GM12878 (cell line): ENCODE results near the gene BHLHE23. TPM values are rescaled to one million over a fixed set of nuclear protein-coding genes. Genes with fewer than 3 reads are reported as not detected.

Experiments
- ATAC-seq: fragments of 200-7000 bp; cut with Tn5 transposase; 3 replicates; pipeline ENCODE4 v1.9.1; 2020; ENCODE audit warnings: mild to moderate bottlenecking, moderate library complexity
- BruUV-seq: library from RNA; stranded (reverse); fragments of 400-500 nt; replicated peaks from 2 replicates; lab custom pipeline; 2021; lab: Mats Ljungman, UMichigan
- CTCF ChIA-PET: fragments of 300-600 bp; sonication (Branson Sonifier 250); formaldehyde crosslinking; extraction: SDS; loops from one replicate; lab custom pipeline; 2021; ENCODE audit warnings: inconsistent platforms; lab: Yijun Ruan, JAX
- POLR2A ChIA-PET: fragments of 350-600 bp; formaldehyde crosslinking; extraction: SDS; loops from one replicate; lab custom pipeline; 2021; ENCODE audit warnings: inconsistent platforms; lab: Charles Lee
- RAD21 ChIA-PET: fragments of 300-600 bp; sonication (Branson Sonifier 250); formaldehyde crosslinking; loops from one replicate; lab custom pipeline; 2023; ENCODE audit warnings: antibody characterized with exemption; ENCODE audit not compliant: unreplicated experiment; lab: Charles Lee
- SMC1A ChIA-PET: fragments of 300-600 bp; sonication (Branson Sonifier 250); formaldehyde crosslinking; loops from one replicate; lab custom pipeline; 2023; ENCODE audit not compliant: unreplicated experiment, uncharacterized antibody; lab: Charles Lee
- DNase-seq: peaks from one replicate; pipeline ENCODE4 v3.0.0-alpha.2; 2011; ENCODE audit warnings: low read depth, low spot score
- FAIRE-seq: peaks from 3 replicates; lab custom pipeline; 2011; peaks lifted over from hg19 to GRCh38; lab: Jason Lieb, UNC
- H2AFZ ChIP-seq: 2 replicates; pipeline ENCODE4 v1.6.0; 2011; ENCODE audit warnings: low read depth, low read length, control low read depth; ENCODE audit not compliant: control insufficient read depth
- H3K27ac ChIP-seq: 2 replicates; pipeline ENCODE4 v1.5.1; 2011; ENCODE audit warnings: control low read depth; ENCODE audit not compliant: control insufficient read depth, insufficient read depth
- H3K27me3 ChIP-seq, 2 experiments: replicated peaks in 1 of 2; 2 replicates each; pipeline versions ENCODE4 v1.6.0 to v1.6.1; 2011; ENCODE audit warnings: low read length in 1 of 2; ENCODE audit not compliant: control insufficient read depth in 2 of 2, insufficient read depth in 2 of 2
- H3K36me3 ChIP-seq, 2 experiments: 2 replicates each; pipeline ENCODE4 v1.5.1; 2011; ENCODE audit warnings: low read length in 1 of 2; ENCODE audit not compliant: control insufficient read depth in 2 of 2, insufficient read depth in 2 of 2
- H3K4me1 ChIP-seq: 2 replicates; pipeline ENCODE4 v1.6.1; 2011; ENCODE audit warnings: mild to moderate bottlenecking, low read length, moderate library complexity, mixed read lengths; ENCODE audit not compliant: control insufficient read depth, insufficient read depth
- H3K4me2 ChIP-seq: 2 replicates; pipeline ENCODE4 v1.6.0; 2011; ENCODE audit warnings: control low read depth; ENCODE audit not compliant: control insufficient read depth, insufficient read depth
- H3K4me3 ChIP-seq: fragments of 200-600 bp; sonication (generic); 2 replicates; pipeline ENCODE4 v1.5.1; 2016
- H3K79me2 ChIP-seq: 2 replicates; pipeline ENCODE4 v1.6.0; 2011; ENCODE audit warnings: low read length; ENCODE audit not compliant: control insufficient read depth, insufficient read depth
- H3K9ac ChIP-seq: 2 replicates; pipeline ENCODE4 v1.8.0; 2011; ENCODE audit warnings: low read length, control low read depth, mixed read lengths; ENCODE audit not compliant: control insufficient read depth, insufficient read depth
- H3K9me3 ChIP-seq: replicated peaks from 3 replicates; pipeline ENCODE4 v1.5.1; 2011; ENCODE audit warnings: mild to moderate bottlenecking, low read length; ENCODE audit not compliant: control insufficient read depth, insufficient read depth
- H4K20me1 ChIP-seq: 2 replicates; pipeline ENCODE4 v1.6.0; 2011; ENCODE audit not compliant: control insufficient read depth, insufficient read depth
- BHLHE40 ChIP-seq, 2 experiments: fragments of 450-650 bp in 1 of 2; IDR thresholded peaks; 2 replicates each; pipeline ENCODE4 v1.6.1; 2011 to 2017; ENCODE audit warnings: low read depth in 2 of 2, borderline replicate concordance in 1 of 2, improper control_type of control experiment in 1 of 2, low read length in 1 of 2, mild to moderate bottlenecking in 1 of 2
- HCFC1 ChIP-seq: fragments of 150-350 bp; IDR thresholded peaks from 2 replicates; pipeline ENCODE4 v1.6.1; 2014; ENCODE audit warnings: low read length
- POLR2AphosphoS5 ChIP-seq: IDR thresholded peaks from 2 replicates; pipeline ENCODE4 v1.6.1; 2011; ENCODE audit warnings: mild to moderate bottlenecking, low read length, inconsistent platforms
- WGBS: methylation state at CpG from one replicate; pipeline ENCODE4 v1.1.6; 2016; ENCODE audit warnings: low lambda C conversion rate; ENCODE audit not compliant: insufficient replicate concordance, insufficient coverage; ENCODE audit errors: missing lambda C conversion rate; 5-methylcytosine and 5-hydroxymethylcytosine counted together
- in situ Hi-C: fragments of 300-500 bp; cut with MboI; formaldehyde crosslinking; loops from 9 replicates; pipeline ENCODE4 v1.14.3; 2018; ENCODE audit warnings: mixed read lengths
- intact Hi-C: fragments of 100-400 bp; cut with micrococcal nuclease; formaldehyde crosslinking; loops from one replicate; pipeline ENCODE4 v1.14.2; 2022; ENCODE audit not compliant: unreplicated experiment
- polyA plus RNA-seq, 11 experiments: library from polyadenylated mRNA; depleted of rRNA in 4 of 11; unstranded in 6 of 11; stranded (reverse) in 5 of 11; fragments of >200 nt; fragmentation: Nextera tagmentation in 4 of 11; fragmentation: Illumina TruSeq in 1 of 11; extraction: Ambion mirVana in 4 of 11; extraction: Trizol in 1 of 11; gene quantifications; 1 replicate in 1 of 11; 2 replicates in 10 of 11; pipeline versions ENCODE4 v1.2.1 to v1.2.3, GENCODE V29; 2011 to 2016; ENCODE audit warnings: inconsistent platforms in 2 of 11, missing spikeins in 2 of 11, low read depth in 1 of 11
- total RNA-seq, 4 experiments: library from RNA; depleted of rRNA in 3 of 4; stranded (reverse); fragments of >200 nt in 3 of 4; fragmentation: Illumina TruSeq in 1 of 4; extraction: Trizol in 1 of 4; gene quantifications; 2 replicates each; pipeline versions ENCODE4 v1.2.1 to v1.2.3, GENCODE V29; 2013 to 2021
- TF ChIP-seq, protein P1 (sequence below): IDR thresholded peaks from 2 replicates; pipeline ENCODE4 v1.6.1; 2012; ENCODE audit warnings: low read depth, low read length, improper control_type of control experiment
- TF ChIP-seq, protein P2 (sequence below): fragments of 450-650 bp; IDR thresholded peaks from 2 replicates; pipeline ENCODE4 v1.6.1; 2018; ENCODE audit warnings: mild to moderate bottlenecking, low read depth, moderate library complexity; ENCODE audit not compliant: partially characterized antibody

Gene BHLHE23
- total and polyA plus RNA-seq, 10 of the 15 experiments (the other 5 are each of a cell fraction or from before 2014, with no cell fraction given) = 0.28 to 0.33 TPM; not detected in 8

DNA sequence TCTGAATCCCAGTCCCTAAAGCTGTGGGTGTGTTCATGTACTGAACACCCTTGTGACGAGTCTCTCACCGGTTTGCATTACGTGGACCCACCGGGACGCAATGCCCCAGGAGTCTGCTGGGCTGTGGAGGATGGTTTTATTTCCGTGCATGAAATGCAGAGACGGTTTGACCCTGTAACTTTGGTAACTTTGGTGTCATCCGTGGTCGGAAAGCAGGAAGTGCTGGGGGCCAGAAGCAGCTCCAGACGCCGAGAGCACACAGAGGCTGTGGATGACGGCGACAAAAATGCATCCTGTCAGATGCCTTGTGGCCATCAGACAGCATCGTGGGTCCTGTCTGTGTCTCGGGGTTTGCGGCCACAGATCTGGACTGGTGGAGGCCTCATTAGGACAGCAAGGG lies 7.2 kb downstream of the BHLHE23 start:
- ChIA-PET CTCF (interaction anchor here (1.0 to 1.6 kb wide), 4 partner anchors 15 to 97 kb away, joined by 3 to 7 read pairs (median 3); no protein-coding TSS in a partner anchor), POLR2A (no interaction called here)
- no peak for DNase-seq

More for the DNA sequence above, 7.2 kb downstream of the BHLHE23 start:
- Histone ChIP-seq H4K20me1 (no peaks in the 10 kb centered on the region; the same call in 1 of the 2 replicates), H3K4me2 (no peak overlapping the region), H3K4me3 (no peak overlapping the region), H3K9ac (no peak overlapping the region), H3K27ac (no peak overlapping the region), H3K79me2 (no peaks in the 10 kb centered on the region), H3K9me3 (no peaks in the 10 kb centered on the region), H2AFZ (no peak overlapping the region), H3K27me3 (peaks cover 4 to 10% of the 10 kb centered on the region in 2 experiments), H3K36me3 (no peaks in the 10 kb centered on the region), H3K4me1 (no peaks in the 10 kb centered on the region)
- ATAC-seq = no peak; the same call in 2 of the 3 replicates
- FAIRE-seq = no peak
- SMC1A ChIA-PET = interaction anchor here (2.4 kb wide), 1 partner anchor 27 kb away, joined by 6 read pairs; no protein-coding TSS in a partner anchor
- RAD21 ChIA-PET = no interaction called here
- intact Hi-C loops = no loop called here
- no peak for TF ChIP-seq POLR2AphosphoS5
- TF ChIP-seq, protein P1, sequence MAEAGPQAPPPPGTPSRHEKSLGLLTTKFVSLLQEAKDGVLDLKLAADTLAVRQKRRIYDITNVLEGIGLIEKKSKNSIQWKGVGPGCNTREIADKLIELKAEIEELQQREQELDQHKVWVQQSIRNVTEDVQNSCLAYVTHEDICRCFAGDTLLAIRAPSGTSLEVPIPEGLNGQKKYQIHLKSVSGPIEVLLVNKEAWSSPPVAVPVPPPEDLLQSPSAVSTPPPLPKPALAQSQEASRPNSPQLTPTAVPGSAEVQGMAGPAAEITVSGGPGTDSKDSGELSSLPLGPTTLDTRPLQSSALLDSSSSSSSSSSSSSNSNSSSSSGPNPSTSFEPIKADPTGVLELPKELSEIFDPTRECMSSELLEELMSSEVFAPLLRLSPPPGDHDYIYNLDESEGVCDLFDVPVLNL = no peak
- no peak for TF ChIP-seq BHLHE40 (IDR thresholded peaks at IDR 0.05; ENCODE audit: borderline replicate concordance in 1 of 2, low read depth in 2 of 2, low read length in 1 of 2)
- TF ChIP-seq, protein P2, sequence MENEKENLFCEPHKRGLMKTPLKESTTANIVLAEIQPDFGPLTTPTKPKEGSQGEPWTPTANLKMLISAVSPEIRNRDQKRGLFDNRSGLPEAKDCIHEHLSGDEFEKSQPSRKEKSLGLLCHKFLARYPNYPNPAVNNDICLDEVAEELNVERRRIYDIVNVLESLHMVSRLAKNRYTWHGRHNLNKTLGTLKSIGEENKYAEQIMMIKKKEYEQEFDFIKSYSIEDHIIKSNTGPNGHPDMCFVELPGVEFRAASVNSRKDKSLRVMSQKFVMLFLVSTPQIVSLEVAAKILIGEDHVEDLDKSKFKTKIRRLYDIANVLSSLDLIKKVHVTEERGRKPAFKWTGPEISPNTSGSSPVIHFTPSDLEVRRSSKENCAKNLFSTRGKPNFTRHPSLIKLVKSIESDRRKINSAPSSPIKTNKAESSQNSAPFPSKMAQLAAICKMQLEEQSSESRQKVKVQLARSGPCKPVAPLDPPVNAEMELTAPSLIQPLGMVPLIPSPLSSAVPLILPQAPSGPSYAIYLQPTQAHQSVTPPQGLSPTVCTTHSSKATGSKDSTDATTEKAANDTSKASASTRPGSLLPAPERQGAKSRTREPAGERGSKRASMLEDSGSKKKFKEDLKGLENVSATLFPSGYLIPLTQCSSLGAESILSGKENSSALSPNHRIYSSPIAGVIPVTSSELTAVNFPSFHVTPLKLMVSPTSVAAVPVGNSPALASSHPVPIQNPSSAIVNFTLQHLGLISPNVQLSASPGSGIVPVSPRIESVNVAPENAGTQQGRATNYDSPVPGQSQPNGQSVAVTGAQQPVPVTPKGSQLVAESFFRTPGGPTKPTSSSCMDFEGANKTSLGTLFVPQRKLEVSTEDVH = no peak
- no peak for TF ChIP-seq HCFC1
- in situ Hi-C loops = no loop called here
- BruUV-seq = no TSS peak
- WGBS = 16% methylated on average over 16 of the region's 16 CpGs
